Lung (tissue), 12 donors: ENCODE results near the gene SRBD1. TPM values are rescaled to one million over a fixed set of nuclear protein-coding genes. Genes with fewer than 3 reads are reported as not detected.

Source experiments
- ATAC-seq: fragments of 200-7000 bp; cut with Tn5 transposase; one replicate; pipeline ENCODE4 v1.9.1; 2020; ENCODE audit warnings: moderate number of reproducible peaks; ENCODE audit not compliant: insufficient read depth, low FRiP score
- DNase-seq, 3 donors: peaks; one replicate each; pipeline ENCODE4 v3.0.0-alpha.2; 2013 to 2017
- H3K27ac ChIP-seq, 2 donors: one replicate each; pipeline ENCODE4 v1.5.1; 2013; ENCODE audit warnings: mild to moderate bottlenecking in 2 of 2, moderate library complexity in 2 of 2, control low read depth in 1 of 2, inconsistent platforms in 1 of 2, low read depth in 1 of 2, low read length in 1 of 2
- H3K27me3 ChIP-seq, 3 donors: one replicate each; pipeline ENCODE4 v1.5.1; 2013; ENCODE audit warnings: low read length in 2 of 3; ENCODE audit not compliant: control insufficient read depth in 3 of 3, insufficient read depth in 3 of 3
- H3K36me3 ChIP-seq, 4 donors: one replicate each; pipeline ENCODE4 v1.5.1; 2013; ENCODE audit warnings: low read length in 4 of 4, mild to moderate bottlenecking in 1 of 4, moderate library complexity in 1 of 4; ENCODE audit not compliant: control insufficient read depth in 4 of 4, insufficient read depth in 4 of 4
- H3K4me1 ChIP-seq, 5 donors: one replicate each; pipeline ENCODE4 v1.5.1; 2013; ENCODE audit warnings: low read length in 5 of 5, mild to moderate bottlenecking in 2 of 5, moderate library complexity in 1 of 5; ENCODE audit not compliant: control insufficient read depth in 5 of 5, insufficient read depth in 5 of 5
- H3K4me3 ChIP-seq: one replicate; pipeline ENCODE4 v1.5.1; 2013; ENCODE audit warnings: mild to moderate bottlenecking, control low read depth, moderate library complexity
- H3K9ac ChIP-seq, 2 donors: one replicate each; pipeline ENCODE4 v1.5.1; 2013; ENCODE audit warnings: low read length in 2 of 2, control low read depth in 1 of 2; ENCODE audit not compliant: insufficient read depth in 1 of 2
- H3K9me3 ChIP-seq, 4 donors: one replicate each; pipeline ENCODE4 v1.5.1; 2013; ENCODE audit warnings: low read length in 3 of 4, mild to moderate bottlenecking in 1 of 4, moderate library complexity in 1 of 4; ENCODE audit not compliant: control insufficient read depth in 4 of 4, insufficient read depth in 3 of 4
- WGBS, 2 donors: extraction: QIAGEN DNeasy Blood & Tissue Kit; methylation state at CpG; one replicate each; pipeline ENCODE4 v1.1.7; 2013; 5-methylcytosine and 5-hydroxymethylcytosine counted together
- polyA plus RNA-seq, 2 donors: library from polyadenylated mRNA; stranded (reverse); fragments of 200-250 nt; gene quantifications; one replicate each; pipeline ENCODE4 v1.2.1, GENCODE V29; 2013
- total RNA-seq, 2 donors: library from RNA; depleted of rRNA in 1 of 2; stranded (reverse); fragments of >200 nt in 1 of 2; gene quantifications; one replicate each; pipeline ENCODE4 v1.2.1, GENCODE V29; 2014 to 2021
- TF ChIP-seq, protein P1 (sequence below): IDR thresholded peaks from 2 replicates; pipeline ENCODE4 v1.5.1; 2012; ENCODE audit warnings: mild to moderate bottlenecking; ENCODE audit errors: control extremely low read depth, extremely low read depth
- donor health status: control.
- donor health status: control.
- donor health status: Bipolar disorder and iron deficiency.
- donor health status: healthy.
- donor health status: DM: yes; HTN: yes; CAD: no.

Gene SRBD1
- total and polyA plus RNA-seq, 4 donors = 5.6 to 30.6 (median 11.5) TPM

DNA sequence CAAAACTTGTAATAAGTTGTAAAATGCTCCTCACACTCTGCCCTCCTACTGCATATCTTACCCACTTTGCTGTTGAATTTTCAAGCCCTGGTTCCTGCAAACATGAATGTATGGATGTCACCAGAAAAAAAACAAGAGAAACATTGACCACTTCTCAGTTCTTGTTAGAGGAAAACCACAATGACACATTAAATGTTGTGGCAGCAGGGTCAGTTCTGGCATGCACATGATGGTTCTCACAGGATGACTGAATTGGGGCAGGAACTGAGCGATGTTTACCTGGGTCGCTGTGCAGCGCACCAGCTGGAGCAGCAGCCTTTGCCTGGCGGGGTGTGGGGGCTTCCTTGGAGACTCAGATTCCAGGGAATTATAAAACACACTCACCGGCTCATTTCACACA is 26.4 kb upstream of the SRBD1 start:
- DNase-seq (no peak), ATAC-seq (no peak)
- 42 to 73% methylated on average over 5 of the region's 5 CpGs for WGBS, 2 donors
- TF ChIP-seq, protein P1, sequence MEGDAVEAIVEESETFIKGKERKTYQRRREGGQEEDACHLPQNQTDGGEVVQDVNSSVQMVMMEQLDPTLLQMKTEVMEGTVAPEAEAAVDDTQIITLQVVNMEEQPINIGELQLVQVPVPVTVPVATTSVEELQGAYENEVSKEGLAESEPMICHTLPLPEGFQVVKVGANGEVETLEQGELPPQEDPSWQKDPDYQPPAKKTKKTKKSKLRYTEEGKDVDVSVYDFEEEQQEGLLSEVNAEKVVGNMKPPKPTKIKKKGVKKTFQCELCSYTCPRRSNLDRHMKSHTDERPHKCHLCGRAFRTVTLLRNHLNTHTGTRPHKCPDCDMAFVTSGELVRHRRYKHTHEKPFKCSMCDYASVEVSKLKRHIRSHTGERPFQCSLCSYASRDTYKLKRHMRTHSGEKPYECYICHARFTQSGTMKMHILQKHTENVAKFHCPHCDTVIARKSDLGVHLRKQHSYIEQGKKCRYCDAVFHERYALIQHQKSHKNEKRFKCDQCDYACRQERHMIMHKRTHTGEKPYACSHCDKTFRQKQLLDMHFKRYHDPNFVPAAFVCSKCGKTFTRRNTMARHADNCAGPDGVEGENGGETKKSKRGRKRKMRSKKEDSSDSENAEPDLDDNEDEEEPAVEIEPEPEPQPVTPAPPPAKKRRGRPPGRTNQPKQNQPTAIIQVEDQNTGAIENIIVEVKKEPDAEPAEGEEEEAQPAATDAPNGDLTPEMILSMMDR = no peak
- Histone ChIP-seq H3K9me3 (no peaks in the 10 kb centered on the region), H3K27me3 (peaks cover 0 to 2% (median 2%) of the 10 kb centered on the region in 3 donors), H3K4me1 (peaks cover 0 to 1% (median 0%) of the 10 kb centered on the region in 5 donors), H3K9ac (no peak overlapping the region), H3K27ac (no peak overlapping the region), H3K36me3 (no peaks in the 10 kb centered on the region), H3K4me3 (no peak overlapping the region)

DNA sequence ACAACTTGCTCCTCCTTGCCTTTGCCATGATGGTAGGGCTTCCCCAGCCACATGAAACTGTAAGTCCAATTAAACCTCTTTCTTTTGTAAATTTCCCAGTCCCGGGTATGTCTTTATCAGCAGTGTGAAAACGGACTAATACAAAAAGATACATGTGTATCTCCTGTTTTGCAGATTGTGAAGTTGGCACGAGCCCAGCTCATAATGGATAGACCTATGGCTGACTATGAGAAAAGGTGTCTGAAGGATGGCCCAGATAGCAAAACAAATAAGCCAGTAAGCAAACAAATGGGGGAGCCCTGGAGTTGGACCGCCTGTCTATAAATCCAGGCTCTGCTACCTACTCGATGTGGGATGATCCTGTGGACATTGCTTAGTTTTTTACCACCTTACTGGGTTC is 24.9 kb upstream of the SRBD1 start:
- peaks cover 0 to 1% (median 0%) of the 10 kb centered on the region in 5 donors for H3K4me1 ChIP-seq
- H3K27ac ChIP-seq = no peak overlapping the region
- ATAC-seq = no peak
- DNase-seq = no peak
- H3K9me3 ChIP-seq = no peaks in the 10 kb centered on the region
- peaks cover 0 to 2% (median under 1%) of the 10 kb centered on the region in 3 donors for H3K27me3 ChIP-seq
- 91 to 92% methylated on average over 5 of the region's 5 CpGs for WGBS, 2 donors
- no peak overlapping the region for H3K9ac ChIP-seq
- TF ChIP-seq, protein P1 = no peak
- H3K4me3 ChIP-seq = no peak overlapping the region
- no peaks in the 10 kb centered on the region for H3K36me3 ChIP-seq

DNA sequence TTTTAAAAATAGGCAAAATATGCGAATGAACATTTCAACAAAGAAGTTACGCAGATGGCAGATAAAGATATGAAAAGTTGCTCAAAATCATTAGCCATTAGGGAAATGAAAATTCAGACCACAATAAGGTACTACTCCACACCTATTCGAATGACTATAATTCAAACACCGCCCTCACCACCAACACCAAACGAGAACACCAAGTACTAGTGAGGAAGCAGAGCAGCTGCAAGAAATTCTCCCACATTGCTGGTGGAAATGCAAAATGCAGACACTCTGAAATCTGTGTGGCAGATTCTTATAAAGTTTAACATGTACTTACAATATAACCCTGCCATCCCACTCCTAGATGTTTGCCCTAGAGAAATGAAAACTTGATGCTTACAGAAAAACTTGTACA is 23.2 kb upstream of the SRBD1 start:
- Histone ChIP-seq H3K27me3 (peaks cover 0 to 2% (median 0%) of the 10 kb centered on the region in 3 donors), H3K4me1 (peaks cover 0 to 1% (median 0%) of the 10 kb centered on the region in 5 donors), H3K27ac (no peak overlapping the region), H3K4me3 (no peak overlapping the region), H3K9ac (no peak overlapping the region), H3K9me3 (no peaks in the 10 kb centered on the region), H3K36me3 (no peaks in the 10 kb centered on the region)
- WGBS, 2 donors = 91% methylated on average over 5 of the region's 5 CpGs
- DNase-seq = no peak
- TF ChIP-seq, protein P1 = no peak
- no peak for ATAC-seq

DNA sequence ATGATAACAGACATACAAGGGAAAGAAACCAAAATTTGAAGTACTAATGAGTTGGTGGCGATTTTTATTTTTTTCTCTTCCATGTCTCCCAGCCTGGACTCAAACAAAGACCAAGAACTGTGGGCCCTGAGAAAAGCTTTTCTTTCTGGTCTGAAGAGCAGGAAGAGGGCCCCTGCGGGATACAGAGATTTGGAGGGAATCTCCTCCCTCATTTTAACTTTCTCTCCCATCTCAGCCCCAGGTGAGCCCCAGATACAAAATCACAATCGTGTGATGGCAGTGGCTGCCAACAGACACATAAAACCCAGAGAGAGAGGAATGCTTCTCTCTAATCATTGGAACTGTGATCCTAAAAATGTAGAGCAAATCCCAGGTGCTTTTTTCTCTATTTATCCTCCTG is 20.9 kb upstream of the SRBD1 start:
- Histone ChIP-seq H3K27me3 (peaks cover 0 to 2% (median 0%) of the 10 kb centered on the region in 3 donors), H3K36me3 (no peaks in the 10 kb centered on the region), H3K9ac (no peak overlapping the region), H3K27ac (no peak overlapping the region), H3K9me3 (no peaks in the 10 kb centered on the region), H3K4me1 (no peaks in the 10 kb centered on the region), H3K4me3 (no peak overlapping the region)
- ATAC-seq (no peak), DNase-seq (no peak)
- WGBS, 2 donors = 83 to 89% methylated on average over 3 of the region's 3 CpGs
- TF ChIP-seq, protein P1 = no peak
